WERI-Rb-1 (cell line): ENCODE measurements around the gene MYB.

Experiments used
- DNase-seq: peaks from one replicate; pipeline ENCODE4 v3.0.0-alpha.2; 2020
- H3K27ac ChIP-seq: fragments of 250-450 bp; sonication (Bioruptor Pico); 2 replicates; pipeline ENCODE4 v1.5.1; 2020; ENCODE audit warnings: mild to moderate bottlenecking, moderate library complexity
- H3K27me3 ChIP-seq: fragments of 250-450 bp; sonication (Bioruptor Pico); 2 replicates; pipeline ENCODE4 v1.5.1; 2021; ENCODE audit warnings: mild to moderate bottlenecking, low read depth, moderate library complexity; ENCODE audit not compliant: insufficient read depth, severe bottlenecking
- H3K36me3 ChIP-seq: fragments of 250-450 bp; sonication (Bioruptor Pico); 2 replicates; pipeline ENCODE4 v1.5.1; 2020; ENCODE audit warnings: mild to moderate bottlenecking, moderate library complexity
- H3K4me3 ChIP-seq: 2 replicates; pipeline ENCODE4 v1.5.1; 2011; ENCODE audit warnings: low read depth, mild to moderate bottlenecking, control low read depth, low read length
- H3K9me3 ChIP-seq: fragments of 250-450 bp; sonication (Bioruptor Pico); 2 replicates; pipeline ENCODE4 v1.5.1; 2021; ENCODE audit warnings: mild to moderate bottlenecking, moderate library complexity; ENCODE audit not compliant: severe bottlenecking
- TF ChIP-seq, protein P1 (sequence below): IDR thresholded peaks from 2 replicates; pipeline ENCODE4 v1.5.1; 2011; ENCODE audit warnings: low read depth, mild to moderate bottlenecking, control low read depth, inconsistent platforms, low read length

MYB gene

DNA sequence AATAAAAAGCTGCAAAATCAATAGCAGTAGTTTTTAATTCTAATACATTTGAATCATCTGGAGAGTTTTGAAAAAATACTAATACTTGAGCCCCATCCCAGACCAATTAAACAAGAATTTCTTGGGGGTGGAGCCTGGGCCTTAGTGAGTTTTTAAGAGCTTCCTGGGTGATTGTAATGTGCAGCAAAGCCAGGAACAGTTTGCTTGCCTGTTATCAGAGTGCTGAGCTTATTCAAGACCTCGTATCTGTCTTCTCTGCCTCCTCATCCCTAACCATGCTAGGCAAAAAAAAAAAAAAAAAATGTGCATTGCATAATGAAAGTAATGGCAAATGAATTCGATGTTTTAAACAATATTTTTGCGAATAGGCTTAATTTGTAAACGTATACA, 36.4 kb upstream of the MYB start:
- Histone ChIP-seq H3K36me3 (no peaks in the 10 kb centered on the region), H3K4me3 (no peak overlapping the region), H3K27ac (no peak overlapping the region), H3K9me3 (no peaks in the 10 kb centered on the region), H3K27me3 (no peaks in the 10 kb centered on the region)
- DNase-seq, result no peak
- TF ChIP-seq, protein P1, sequence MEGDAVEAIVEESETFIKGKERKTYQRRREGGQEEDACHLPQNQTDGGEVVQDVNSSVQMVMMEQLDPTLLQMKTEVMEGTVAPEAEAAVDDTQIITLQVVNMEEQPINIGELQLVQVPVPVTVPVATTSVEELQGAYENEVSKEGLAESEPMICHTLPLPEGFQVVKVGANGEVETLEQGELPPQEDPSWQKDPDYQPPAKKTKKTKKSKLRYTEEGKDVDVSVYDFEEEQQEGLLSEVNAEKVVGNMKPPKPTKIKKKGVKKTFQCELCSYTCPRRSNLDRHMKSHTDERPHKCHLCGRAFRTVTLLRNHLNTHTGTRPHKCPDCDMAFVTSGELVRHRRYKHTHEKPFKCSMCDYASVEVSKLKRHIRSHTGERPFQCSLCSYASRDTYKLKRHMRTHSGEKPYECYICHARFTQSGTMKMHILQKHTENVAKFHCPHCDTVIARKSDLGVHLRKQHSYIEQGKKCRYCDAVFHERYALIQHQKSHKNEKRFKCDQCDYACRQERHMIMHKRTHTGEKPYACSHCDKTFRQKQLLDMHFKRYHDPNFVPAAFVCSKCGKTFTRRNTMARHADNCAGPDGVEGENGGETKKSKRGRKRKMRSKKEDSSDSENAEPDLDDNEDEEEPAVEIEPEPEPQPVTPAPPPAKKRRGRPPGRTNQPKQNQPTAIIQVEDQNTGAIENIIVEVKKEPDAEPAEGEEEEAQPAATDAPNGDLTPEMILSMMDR, result no peak

DNA sequence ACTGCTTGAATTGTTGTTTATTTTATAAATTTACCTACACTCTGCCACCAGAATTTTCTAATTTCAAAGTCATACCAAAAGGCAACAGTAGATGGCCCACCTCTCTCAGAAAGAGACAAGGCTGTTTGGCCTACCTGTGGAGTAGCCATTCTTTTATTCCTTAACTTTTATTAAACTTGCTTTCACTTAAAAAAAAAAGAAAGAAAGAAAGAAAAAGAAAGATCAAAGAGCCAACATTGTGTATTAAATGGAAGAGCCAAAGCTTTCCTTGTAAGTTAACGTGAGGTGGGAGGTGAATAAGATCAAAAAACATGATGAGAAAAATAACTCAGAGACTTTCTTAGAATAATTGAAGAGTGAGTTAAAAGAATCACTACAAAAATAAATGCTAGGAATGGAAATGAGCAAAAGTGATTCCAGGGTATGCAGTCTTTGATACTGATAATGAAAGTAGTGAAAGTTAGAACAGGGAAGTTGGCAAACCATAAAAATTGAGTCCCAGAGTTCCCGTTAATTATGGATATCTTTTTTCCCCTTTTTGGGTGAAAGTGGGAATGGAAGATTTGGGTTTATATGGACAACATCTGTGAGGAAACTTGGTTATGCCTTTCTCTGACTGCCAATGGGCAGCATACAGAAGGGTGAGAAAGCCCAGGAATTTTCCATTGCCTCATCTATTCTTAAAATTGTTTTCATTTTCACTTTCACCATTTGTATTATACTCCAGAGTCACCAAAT, 35.9 kb upstream of the MYB start:
- no peak overlapping the region for H3K4me3 ChIP-seq
- DNase-seq, result no peak
- no peaks in the 10 kb centered on the region for H3K27me3 ChIP-seq
- TF ChIP-seq, protein P1, result peak; percentile 56
- H3K9me3 ChIP-seq, result no peaks in the 10 kb centered on the region
- no peak overlapping the region for H3K27ac ChIP-seq
- H3K36me3 ChIP-seq, result no peaks in the 10 kb centered on the region

- H3K27me3 ChIP-seq, result no peaks in the 10 kb centered on the region
- no peaks in the 10 kb centered on the region for H3K36me3 ChIP-seq
These were observed 34.8 kb upstream of the MYB start for GRCh38 chr6:135146162-135146934.

GRCh38 chr6:135147637-135148592, 33.2 kb upstream of the MYB start:
- Histone ChIP-seq H3K36me3 (no peaks in the 10 kb centered on the region), H3K27me3 (no peaks in the 10 kb centered on the region), H3K9me3 (peaks cover 2% of the 10 kb centered on the region), H3K27ac (no peak overlapping the region), H3K4me3 (no peak overlapping the region)
- no peak for DNase-seq
- TF ChIP-seq, protein P1, result no peak

More at GRCh38 chr6:135146162-135146934, 34.8 kb upstream of the MYB start:
- Histone ChIP-seq H3K27ac (no peak overlapping the region), H3K4me3 (no peak overlapping the region), H3K9me3 (peaks cover 2% of the 10 kb centered on the region)
- no peak for DNase-seq
- TF ChIP-seq, protein P1, result no peak

DNA sequence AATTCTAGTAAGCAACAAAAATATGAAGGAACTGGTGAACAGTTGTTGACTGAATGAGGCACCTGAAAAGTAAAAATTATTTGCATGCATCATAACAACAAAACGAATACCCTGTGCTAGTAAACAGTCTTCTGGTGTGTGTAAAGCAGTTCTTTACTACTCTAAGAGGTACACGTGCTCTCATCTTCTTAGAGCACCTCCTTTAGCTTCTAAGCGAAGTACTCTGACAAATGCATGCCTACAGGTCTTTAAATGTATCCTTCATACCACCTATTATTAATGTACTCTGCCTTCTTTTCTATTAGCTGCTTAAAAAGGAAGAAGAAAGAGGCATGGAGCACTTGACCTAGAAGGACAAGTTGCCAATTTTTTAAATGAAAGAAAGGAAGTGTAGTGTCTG, 32.2 kb upstream of the MYB start:
- no peak overlapping the region for H3K4me3 ChIP-seq
- H3K36me3 ChIP-seq, result no peaks in the 10 kb centered on the region
- H3K9me3 ChIP-seq, result peaks cover 2% of the 10 kb centered on the region
- TF ChIP-seq, protein P1, result no peak
- H3K27me3 ChIP-seq, result no peaks in the 10 kb centered on the region
- no peak for DNase-seq
- H3K27ac ChIP-seq, result no peak overlapping the region
